ENCODE data around the gene NVL.

Gene NVL

GRCh38 chr1:224300346-224300745 is 29.6 kb downstream of the NVL start:
- in situ Hi-C loops (cut with HindIII; ENCODE audit: low pct_ligation_motif_present, low pct_unique_long_range_greater_than_20kb, low sequenced_read_pairs), result no loop called here
- DNase-seq, result peak; percentile 80

DNA sequence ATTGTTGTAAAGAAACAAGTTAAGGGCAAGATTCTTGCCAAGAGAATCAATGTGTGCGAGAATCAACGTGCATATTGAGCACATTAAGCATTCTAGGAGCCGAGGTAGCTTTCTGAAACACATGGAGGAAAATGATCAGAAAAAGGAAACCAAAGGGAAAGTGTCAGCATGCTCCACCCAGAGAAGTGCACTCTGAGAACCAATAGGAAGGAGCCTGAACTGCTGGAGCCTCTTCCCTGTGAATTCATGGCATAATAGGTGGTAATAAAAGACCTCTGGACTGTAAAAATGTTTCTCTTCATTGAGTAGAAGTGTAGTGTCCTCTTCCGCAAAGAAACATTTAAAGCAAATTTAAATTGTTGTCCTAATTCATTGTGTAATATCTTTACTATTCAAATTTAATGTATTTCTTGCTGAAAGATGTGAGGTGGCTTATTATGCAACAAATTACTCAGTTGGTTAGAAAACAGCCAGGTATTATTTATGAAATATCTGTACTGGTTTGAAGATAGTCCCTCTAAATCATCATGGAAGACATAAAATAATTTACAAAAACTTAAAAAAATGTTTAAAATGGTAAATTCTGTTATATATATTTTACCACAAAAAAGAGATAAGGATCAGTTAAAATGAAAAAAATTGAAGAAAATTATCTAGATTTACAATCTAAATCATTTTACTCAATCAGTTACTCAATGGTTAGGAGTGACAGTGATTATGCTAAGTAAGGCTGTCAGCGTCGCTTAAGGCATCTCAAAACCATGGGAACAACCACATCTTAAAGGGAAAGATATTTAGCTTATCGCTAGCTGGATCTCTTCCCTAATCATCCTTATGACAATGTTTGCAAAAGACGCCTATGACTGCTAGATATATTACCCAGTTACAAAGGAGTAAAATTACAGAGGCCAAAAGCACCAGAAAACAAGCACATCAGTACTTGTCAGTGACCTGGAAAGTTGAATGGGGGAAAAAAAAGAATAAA is 31.3 kb downstream of the NVL start:
- in situ Hi-C loops (cut with HindIII; ENCODE audit: low pct_ligation_motif_present, low pct_unique_long_range_greater_than_20kb, low sequenced_read_pairs), result no loop called here
- no peak for DNase-seq

DNA sequence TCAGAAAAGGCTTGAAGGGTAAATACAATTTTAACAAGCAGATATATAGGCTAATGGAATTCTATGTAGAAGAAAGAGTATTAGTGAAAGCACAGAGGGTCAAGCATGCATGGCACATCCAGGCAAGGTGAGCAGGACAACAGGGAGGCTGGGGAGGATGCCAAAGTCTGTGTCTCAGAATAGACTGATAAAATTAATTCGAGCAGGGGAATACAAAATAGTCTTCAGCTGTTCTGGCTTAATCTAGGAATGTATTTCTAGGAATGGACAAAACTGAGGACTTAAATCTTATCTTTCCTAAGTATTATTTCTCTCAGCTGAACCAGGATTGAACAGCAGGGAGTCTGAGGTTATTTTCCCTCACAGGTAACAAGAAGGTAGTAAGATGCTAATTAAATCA is 35.2 kb downstream of the NVL start:
- in situ Hi-C loops (cut with HindIII; ENCODE audit: low pct_ligation_motif_present, low pct_unique_long_range_greater_than_20kb, low sequenced_read_pairs), result no loop called here
- no peak for DNase-seq

DNA sequence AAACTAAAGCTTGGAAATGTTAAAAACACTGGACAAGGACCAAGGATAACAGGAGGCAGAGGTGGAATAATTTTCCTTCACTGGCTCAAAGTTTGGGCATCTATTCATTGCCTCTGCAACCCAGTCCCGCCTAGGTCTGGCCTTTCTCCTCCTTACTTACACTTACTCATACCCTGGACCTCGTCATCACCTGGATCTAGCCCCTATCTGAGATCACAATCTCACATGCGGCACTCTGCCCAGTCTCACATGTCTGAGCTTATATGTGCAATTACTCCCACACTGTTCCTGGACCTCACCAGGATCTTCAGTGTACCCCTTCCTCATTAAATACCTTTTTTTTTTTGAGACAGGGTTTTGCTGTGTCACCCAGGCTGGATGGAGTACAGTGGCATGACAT is 37.6 kb downstream of the NVL start:
- in situ Hi-C loops (cut with HindIII; ENCODE audit: low pct_ligation_motif_present, low pct_unique_long_range_greater_than_20kb, low sequenced_read_pairs), result no loop called here
- no peak for DNase-seq

GRCh38 chr1:224289396-224289795 is 40.6 kb downstream of the NVL start:
- DNase-seq, result no peak
- in situ Hi-C loops (cut with HindIII; ENCODE audit: low pct_ligation_motif_present, low pct_unique_long_range_greater_than_20kb, low sequenced_read_pairs), result no loop called here

- DNase-seq, result no peak
- in situ Hi-C loops (cut with HindIII; ENCODE audit: low pct_ligation_motif_present, low pct_unique_long_range_greater_than_20kb, low sequenced_read_pairs), result no loop called here
Measured at GRCh38 chr1:224287714-224288113, 42.3 kb downstream of the NVL start.

DNA sequence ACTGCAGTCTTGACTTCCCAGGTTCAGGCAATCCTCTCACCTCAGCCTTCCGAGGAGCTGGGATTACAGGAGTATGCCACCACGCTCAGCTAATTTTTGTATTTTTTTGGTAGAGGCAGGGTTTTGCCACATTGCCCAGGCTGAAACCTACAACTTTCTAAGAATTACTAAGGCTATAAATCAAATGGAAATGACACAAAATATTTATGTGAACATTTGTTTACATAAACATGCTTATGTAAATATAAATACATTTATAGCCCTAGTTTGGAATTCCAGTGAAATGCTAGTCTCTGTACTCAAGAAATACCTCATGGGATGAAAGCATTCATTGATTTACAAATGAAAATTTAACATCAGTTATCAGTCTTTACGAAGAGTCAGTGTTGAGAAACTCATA is 47.8 kb downstream of the NVL start:
- in situ Hi-C loops (cut with HindIII; ENCODE audit: low pct_ligation_motif_present, low pct_unique_long_range_greater_than_20kb, low sequenced_read_pairs), result no loop called here
- no peak for DNase-seq

DNA sequence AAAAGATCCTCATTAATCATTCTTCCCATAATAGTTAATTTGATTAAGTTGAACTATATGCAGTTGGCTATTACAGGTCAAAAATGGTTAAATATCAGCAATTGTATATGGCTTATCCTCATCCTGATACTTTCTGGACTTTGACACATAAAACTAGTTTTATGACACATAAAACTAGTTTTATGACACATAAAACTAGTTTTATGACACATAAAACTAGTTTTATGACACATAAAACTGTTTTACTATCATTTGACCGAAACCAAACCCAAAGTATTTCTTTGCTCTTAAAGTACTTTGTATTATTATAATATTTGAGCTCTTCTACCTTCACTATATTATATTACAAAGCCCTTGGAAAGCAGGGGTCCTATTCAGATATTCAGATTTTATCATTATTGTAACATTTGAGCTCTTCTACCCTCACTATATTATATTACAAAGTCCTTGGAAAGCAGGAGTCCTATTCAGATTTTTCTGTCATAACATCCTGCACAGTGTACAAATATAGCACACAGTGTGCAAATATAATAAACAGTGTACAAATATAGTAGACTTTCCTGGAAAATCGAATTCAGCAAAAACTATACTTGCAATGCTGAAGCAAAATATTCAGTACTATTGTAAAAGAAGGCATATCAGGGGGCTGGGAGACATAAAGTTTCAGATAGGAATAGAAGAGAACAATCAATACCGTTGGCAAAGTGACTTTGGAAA is 53.0 kb downstream of the NVL start:
- in situ Hi-C loops (cut with HindIII; ENCODE audit: low pct_ligation_motif_present, low pct_unique_long_range_greater_than_20kb, low sequenced_read_pairs), result no loop called here

GRCh38 chr1:224274970-224275626 is 54.9 kb downstream of the NVL start:
- in situ Hi-C loops (cut with HindIII; ENCODE audit: low pct_ligation_motif_present, low pct_unique_long_range_greater_than_20kb, low sequenced_read_pairs), result no loop called here
- no peak for DNase-seq

More for the DNA sequence above, 53.0 kb downstream of the NVL start:
- DNase-seq, result no peak

DNA sequence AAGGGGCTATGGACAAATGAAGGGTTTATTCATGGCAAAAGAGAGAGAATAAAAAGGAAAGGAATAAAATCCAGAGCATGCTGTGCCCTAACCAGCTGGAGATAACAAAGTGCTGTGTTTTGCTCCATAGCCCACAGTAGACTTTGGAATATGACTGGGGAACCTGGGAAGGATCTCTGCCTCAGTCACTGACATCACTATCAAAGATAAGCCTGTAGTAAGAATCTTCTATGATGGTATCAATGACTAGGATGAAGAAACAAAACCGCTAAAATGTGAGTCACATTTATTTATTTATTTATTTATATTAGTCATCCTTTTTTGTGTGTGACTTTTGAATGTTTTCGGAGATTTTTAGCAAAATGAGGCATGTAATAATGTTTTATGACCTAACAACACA is 56.3 kb downstream of the NVL start:
- DNase-seq, result no peak
- in situ Hi-C loops (cut with HindIII; ENCODE audit: low pct_ligation_motif_present, low pct_unique_long_range_greater_than_20kb, low sequenced_read_pairs), result no loop called here

DNA sequence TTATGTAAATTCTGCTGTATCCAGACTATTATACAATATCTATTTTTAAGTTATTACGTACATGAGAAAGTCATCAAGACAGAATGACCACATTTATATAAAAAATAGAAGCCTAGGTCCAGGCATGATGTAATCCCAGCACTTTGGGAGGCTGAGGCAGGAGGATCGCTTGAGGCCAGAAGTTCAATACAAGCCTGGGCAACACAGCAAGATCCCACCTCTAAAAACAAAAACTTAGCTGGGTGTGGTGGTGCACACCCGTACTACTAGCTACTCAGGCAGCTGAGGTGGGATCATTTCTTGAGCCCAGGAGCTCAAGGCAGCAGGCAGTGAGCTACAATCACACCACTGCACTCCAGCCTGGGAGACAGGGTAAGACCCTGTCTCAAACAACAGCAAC is 58.9 kb downstream of the NVL start:
- no peak for DNase-seq
- in situ Hi-C loops (cut with HindIII; ENCODE audit: low pct_ligation_motif_present, low pct_unique_long_range_greater_than_20kb, low sequenced_read_pairs), result no loop called here

GRCh38 chr1:224267925-224268324 is 62.0 kb downstream of the NVL start:
- in situ Hi-C loops (cut with HindIII; ENCODE audit: low pct_ligation_motif_present, low pct_unique_long_range_greater_than_20kb, low sequenced_read_pairs), result no loop called here
- DNase-seq, result no peak

GRCh38 chr1:224266915-224267856 is 62.8 kb downstream of the NVL start:
- in situ Hi-C loops (cut with HindIII; ENCODE audit: low pct_ligation_motif_present, low pct_unique_long_range_greater_than_20kb, low sequenced_read_pairs), result no loop called here
- no peak for DNase-seq

GRCh38 chr1:224266105-224266914 is 63.7 kb downstream of the NVL start:
- in situ Hi-C loops (cut with HindIII; ENCODE audit: low pct_ligation_motif_present, low pct_unique_long_range_greater_than_20kb, low sequenced_read_pairs), result no loop called here
- no peak for DNase-seq

DNA sequence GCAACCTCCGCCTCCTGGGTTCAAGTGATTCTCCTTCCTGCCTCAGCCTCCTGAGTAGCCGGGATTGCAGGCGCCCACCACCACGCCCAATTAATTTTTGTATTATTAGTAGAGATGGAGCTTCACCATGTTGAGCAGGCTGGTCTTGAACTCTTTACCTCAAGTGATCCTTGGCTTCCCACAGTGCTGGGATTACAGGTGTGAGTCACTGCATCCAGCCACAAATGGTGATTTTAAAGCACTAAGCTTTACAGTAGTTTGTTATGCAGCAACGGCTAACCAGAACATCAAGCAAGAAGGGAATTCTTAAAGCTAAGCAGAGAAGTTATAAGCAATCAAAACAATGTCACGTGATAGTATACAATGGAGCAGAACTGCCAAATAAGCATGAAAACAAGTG is 65.7 kb downstream of the NVL start:
- in situ Hi-C loops (cut with HindIII; ENCODE audit: low pct_ligation_motif_present, low pct_unique_long_range_greater_than_20kb, low sequenced_read_pairs), result no loop called here
- DNase-seq, result no peak

DNA sequence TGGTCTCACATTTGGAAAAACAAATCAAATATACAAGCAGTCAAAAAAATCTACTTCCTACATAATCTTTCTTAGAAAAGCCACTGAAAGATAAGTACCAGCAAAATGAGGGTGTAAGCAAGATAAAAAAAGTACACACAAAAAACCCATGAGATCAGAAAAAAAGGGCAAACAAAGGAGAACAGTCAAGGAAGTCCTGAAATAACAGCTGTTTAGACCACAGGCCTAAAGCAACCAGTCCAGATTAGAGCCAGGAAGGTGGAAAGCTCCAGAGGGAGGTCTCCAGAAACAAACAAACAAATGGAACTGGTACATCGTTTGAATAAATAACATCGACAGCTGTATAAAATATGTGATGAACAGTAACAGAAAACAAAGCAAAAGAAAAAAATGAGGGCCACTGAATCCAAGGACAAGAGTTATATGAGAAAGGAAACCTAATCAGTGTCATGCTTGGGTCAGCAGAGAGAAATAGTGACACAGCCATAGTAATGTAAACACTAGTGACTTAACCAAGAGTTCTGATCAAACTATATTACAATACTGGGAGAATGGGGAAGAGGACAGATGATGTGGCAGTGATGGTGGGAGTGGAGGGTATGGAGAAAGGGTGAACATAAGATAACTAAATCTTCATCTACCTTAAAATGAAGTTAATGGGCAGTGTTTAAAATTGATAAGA is 67.5 kb downstream of the NVL start:
- in situ Hi-C loops (cut with HindIII; ENCODE audit: low pct_ligation_motif_present, low pct_unique_long_range_greater_than_20kb, low sequenced_read_pairs), result no loop called here
- DNase-seq, result no peak

- DNase-seq, result no peak
- in situ Hi-C loops (cut with HindIII; ENCODE audit: low pct_ligation_motif_present, low pct_unique_long_range_greater_than_20kb, low sequenced_read_pairs), result no loop called here
Measured at GRCh38 chr1:224259986-224260385, 70.0 kb downstream of the NVL start.

Data from ACHN (cell line).